ENCODE measurements around the gene CHD2.

DNA sequence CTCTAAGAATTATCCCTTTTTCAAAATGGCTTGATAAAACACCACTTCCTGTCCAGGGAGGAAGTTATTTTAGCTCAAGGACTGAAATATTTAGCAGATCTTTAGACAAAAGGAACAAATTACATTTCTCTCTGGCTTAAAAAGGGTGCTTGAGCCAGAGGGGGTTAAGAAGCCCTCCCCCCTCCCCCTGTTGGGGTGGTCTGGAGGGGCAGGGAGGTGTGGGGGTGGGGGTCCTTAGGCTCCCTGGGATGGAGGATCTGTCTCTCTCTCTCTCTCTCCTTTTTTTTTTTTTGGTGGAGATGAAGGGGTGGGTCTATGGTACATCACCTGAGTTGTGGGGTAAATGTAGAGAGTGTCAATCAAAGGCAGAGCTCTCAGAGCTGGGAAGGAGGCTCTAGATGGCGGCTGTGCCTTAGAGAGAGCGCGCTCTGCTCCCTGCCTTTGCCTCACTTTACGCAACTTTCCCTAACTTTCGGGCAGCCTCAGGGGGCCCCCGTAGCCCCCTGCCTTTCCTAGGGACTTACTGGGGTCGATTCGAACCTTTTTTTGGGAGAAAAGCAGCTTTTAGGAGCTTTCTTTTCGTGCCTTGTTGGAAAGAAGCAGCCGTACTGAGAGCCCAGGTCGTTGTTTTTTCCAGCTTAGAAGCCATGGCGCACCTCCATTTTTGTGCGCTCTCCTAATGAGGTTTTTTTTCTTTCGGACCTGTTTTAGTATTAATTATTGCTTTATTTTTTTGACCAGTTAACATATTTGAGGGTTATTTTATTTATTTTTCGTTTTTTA is at the start of gene CHD2:
- TF ChIP-seq POLR2A (IDR thresholded peaks at IDR 0.05) = peak; percentile 91 to 96
- TF ChIP-seq, protein P1, sequence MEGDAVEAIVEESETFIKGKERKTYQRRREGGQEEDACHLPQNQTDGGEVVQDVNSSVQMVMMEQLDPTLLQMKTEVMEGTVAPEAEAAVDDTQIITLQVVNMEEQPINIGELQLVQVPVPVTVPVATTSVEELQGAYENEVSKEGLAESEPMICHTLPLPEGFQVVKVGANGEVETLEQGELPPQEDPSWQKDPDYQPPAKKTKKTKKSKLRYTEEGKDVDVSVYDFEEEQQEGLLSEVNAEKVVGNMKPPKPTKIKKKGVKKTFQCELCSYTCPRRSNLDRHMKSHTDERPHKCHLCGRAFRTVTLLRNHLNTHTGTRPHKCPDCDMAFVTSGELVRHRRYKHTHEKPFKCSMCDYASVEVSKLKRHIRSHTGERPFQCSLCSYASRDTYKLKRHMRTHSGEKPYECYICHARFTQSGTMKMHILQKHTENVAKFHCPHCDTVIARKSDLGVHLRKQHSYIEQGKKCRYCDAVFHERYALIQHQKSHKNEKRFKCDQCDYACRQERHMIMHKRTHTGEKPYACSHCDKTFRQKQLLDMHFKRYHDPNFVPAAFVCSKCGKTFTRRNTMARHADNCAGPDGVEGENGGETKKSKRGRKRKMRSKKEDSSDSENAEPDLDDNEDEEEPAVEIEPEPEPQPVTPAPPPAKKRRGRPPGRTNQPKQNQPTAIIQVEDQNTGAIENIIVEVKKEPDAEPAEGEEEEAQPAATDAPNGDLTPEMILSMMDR (IDR thresholded peaks at IDR 0.05) = no peak

All from thyroid gland (tissue), 4 donors.